Amniotic stem cell (primary cell): ENCODE measurements around the gene ANKRD13D.
"Not testable (repeated sequence)": the region's sequence is repeated elsewhere in the genome, so short reads cannot be mapped to it uniquely, and the experiment has no call there.

Experiments used
- DNase-seq: peaks from one replicate; lab custom pipeline; 2025; lab: John Stamatoyannopoulos, UW

Gene ANKRD13D

DNA sequence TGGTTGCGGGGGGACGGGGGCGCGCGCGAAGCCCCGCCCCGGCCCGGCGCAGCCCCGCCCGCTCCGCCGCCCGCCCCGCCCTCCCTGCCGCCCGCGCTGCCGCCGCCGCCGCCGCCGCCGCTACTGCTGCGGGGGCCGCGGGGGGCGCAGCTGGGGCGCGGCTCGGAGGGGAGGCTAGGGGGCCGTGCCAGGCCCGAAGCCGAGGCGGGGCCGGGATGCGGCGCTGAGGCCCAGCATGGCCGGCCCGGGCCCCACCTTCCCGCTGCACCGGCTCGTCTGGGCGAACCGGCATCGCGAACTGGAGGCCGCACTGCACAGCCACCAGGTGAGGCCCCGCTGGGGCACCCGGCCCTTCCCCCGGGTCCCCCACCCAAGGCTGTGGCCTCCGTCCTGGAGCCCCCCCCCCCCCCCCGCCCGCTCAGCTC lies at the start of gene ANKRD13D:
Gene ANKRD13D, plus strand, starts transcription at position 78 of the 425 bp plus-strand sequence. Its CDS starts 158 bp downstream, at position 236.
- DNase-seq: peak; percentile 51

DNA sequence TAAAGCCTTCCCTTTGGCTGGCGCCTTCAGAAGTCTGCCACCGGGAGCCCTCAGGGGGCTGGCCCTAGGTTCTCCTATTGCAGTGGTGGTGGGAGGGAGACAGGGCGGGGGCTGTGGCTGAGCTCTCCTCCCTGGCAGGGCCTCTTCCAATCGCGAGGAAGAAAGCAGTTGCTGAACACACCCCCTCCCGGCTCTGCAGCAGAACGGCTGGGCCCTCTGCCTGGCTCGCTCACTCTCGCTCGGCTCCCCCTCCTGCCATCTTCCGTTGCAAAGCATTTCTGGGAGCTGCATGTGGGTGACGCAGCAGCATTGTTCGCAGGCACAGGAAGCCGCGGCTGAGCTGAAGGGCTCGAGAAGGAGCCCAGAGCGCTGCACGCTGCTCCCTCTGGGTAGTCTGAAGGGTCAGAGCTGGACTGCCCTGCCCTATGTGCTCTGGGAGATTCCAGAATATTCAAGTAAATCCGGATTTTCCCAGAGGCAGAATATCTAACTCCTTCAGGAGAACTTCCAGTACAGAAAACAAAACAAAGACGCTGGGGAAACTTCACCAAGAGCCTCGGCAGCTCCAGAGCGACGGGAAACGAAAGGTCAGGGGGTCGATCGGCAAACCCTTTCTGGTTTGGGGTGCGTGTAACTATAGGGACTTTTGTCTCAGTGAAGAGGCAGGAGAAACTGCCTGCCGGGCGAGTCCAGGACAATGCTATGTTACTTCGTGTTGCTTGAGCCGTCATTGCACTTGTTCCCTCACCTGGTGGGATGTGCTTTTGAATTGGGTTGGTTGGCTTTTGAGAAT lies 49.1 kb upstream of the ANKRD13D start:
- DNase-seq: peak; percentile 99

DNA sequence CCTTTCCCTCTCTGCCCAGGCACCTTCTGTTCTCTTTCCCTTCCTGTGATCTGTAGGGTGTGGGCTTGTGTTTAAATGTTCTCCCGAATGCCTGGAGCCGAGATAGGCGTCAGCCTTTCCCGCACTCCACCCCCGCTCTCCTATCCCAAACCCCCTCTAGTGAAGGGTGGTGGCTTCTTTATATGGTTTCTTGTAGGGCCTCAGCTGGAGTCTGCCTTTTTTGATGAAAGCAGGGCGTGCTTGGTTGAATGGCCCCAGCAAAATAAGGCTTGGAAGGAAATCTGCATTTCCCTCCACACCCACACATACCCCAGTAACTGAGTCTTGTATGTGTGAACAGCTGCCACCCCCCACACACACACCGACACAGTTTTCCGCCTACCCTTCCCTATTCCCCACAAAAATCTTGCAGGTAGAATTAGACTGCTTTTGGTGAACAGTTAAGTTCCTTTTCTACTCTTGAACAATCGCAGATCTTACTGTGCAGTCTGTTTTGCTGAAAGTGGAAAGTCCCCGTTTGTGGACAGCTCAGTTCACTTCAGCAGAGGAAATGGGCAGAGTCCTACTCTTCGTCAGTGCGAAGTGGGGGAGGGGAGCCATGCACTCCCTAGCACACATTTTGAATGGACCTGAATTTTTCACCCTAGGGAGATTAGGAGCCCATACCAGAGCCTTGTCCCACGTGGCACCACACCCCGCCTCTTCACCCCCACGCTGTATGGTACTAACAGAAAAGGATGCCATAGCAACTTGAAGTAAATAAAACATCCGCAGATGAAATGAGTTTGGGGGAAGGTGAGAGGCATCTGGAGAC lies 48.3 kb upstream of the ANKRD13D start:
- peak; percentile 59 for DNase-seq

DNA sequence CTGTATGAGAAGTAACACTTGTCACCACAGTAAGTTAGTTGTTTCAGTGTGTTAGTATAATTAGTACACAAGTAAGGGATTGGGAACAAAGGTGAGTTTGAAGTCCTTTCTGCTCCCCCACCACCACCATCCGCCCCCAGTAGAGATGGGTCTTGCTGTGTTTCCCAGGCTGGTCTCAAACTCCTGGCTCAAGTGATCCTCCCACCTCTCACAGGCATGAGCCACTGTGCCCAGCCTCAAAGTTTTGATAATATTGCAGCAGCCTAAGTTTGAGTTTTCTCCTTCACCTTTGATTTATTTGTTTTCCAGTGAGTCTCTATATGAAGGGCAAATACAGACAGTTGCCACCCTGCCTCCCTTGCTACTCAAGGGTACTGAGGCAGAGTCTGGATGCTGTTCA lies 46.6 kb upstream of the ANKRD13D start:
- DNase-seq: no peak

DNA sequence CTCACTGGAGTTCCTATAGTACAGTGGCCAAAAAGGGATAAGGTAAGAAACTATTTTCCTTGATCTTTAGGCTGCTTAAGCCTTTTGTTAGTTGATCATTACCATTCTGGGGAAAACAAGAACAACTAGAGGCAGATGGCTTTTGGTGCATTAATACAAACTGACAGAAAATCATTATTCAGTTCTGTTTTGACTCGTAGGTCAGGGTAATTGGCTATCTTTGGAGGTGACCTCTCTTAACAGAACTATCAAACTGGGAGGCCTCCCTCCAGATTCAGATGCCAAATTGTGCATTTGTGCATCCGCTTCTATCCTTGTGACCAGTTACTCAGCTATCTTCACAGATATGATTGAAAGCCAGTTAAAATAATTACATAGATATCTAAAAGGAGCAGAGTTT lies 46.1 kb upstream of the ANKRD13D start:
- DNase-seq: no peak

DNA sequence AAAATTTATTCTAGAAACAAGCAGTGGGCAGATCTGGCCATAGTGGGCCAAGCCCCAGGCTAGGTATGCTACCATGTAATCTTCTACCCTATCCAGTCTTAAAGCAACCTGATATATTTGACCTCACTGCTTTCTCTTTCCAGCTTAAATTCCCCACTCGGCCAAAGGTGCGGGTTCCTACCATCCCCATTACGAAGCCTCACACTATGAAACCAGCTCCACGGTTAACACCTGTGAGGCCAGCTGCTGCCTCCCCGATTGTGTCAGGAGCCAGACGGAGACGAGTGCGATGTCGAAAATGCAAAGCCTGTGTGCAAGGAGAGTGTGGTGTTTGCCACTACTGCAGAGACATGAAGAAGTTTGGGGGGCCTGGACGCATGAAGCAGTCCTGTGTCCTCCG lies 44.1 kb upstream of the ANKRD13D start:
- DNase-seq: no peak

DNA sequence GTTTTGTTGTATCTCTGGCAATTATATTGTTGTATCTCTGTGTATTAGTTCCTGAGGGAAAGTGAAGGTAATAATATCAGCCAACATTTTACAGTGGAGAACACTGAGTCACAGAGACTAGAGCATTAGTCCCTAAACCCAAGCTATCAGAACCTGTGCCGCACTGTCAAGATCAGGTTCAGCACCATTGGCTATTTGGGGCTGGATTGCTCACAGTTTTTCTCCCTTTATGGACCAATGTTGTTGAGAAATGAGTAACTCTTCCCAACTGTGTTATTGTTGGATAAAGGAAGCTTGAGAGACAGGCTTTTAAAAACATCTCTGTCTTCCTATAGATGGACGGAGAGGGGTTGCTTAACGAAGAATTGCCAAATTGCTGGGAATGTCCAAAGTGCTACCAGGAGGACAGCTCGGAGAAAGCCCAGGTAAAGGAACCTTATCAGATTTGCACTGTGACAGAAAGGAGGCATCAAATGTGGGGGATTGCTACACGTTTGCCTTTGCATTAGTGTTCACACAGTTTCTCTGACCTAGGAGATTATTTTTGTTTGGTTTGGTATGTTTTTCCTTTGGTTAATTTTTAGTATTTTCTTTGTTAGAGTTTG lies 41.1 kb upstream of the ANKRD13D start:
- no peak for DNase-seq

DNA sequence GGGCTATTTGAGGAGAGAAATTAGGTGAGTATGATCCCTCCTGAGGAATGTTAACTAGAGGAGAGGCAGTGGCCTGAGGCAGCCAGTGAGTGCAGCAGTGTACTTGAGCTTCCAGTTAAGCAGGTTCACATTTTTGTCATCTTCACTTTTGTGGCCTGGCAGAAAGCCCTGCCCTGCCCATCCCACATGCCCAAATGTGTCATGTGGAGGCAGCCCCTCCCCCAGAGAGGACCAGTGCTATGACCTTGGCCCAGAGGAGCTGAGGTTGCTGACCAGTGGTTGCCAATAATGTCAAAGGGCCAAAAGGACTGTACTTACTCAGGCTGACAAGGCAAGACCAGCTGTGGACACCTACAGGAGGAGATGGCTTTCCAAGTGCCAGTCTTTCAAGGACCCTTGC lies 40.5 kb upstream of the ANKRD13D start:
- no peak for DNase-seq

DNA sequence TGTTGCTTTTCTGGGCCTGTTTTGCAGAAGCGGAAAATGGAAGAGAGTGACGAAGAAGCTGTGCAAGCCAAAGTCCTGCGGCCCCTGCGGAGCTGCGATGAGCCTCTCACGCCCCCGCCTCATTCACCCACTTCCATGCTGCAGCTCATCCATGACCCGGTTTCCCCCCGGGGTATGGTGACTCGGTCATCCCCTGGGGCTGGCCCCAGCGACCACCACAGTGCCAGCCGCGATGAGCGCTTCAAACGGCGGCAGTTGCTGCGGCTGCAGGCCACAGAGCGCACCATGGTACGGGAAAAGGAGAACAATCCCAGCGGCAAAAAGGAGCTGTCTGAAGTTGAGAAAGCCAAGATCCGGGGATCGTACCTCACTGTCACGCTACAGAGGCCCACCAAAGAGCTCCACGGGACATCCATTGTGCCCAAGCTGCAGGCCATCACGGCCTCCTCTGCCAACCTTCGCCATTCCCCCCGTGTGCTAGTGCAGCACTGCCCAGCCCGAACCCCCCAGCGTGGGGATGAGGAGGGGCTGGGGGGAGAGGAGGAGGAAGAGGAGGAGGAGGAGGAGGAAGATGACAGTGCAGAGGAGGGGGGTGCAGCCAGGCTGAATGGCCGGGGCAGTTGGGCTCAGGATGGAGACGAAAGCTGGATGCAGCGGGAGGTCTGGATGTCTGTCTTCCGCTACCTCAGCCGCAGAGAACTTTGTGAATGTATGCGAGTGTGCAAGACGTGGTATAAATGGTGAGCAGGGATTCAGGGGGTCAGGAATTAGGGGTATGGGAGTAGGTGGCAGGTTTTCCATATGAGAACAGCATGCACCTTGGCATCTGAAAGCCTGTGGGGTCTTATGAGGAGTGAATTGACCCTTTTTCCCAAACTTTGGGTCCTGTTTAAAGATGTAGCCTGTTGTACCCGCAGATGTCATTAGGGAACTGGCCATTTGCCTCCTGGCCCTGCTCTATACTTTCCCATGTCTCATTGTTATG lies 38.8 kb upstream of the ANKRD13D start:
- no peak for DNase-seq

DNA sequence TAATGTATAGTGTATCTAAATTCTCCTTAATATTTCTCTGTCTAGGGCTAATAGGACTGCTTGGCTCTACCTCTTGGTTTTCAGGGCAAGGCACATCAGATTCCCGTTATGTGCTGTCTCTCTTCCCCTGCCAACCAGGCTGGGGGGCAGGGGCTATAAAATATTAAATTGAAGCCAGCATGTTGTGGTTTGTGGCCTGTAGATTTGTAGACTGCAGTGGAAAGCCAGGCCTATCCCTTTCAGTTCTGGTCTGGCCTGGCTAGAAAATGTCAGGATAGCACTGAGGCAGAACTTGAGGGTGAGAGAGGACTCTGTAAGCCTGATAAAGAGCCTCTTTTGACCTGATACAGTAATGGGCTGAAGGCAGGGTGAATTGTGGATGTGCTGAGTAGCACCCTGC lies 37.3 kb upstream of the ANKRD13D start:
- DNase-seq: no peak

DNA sequence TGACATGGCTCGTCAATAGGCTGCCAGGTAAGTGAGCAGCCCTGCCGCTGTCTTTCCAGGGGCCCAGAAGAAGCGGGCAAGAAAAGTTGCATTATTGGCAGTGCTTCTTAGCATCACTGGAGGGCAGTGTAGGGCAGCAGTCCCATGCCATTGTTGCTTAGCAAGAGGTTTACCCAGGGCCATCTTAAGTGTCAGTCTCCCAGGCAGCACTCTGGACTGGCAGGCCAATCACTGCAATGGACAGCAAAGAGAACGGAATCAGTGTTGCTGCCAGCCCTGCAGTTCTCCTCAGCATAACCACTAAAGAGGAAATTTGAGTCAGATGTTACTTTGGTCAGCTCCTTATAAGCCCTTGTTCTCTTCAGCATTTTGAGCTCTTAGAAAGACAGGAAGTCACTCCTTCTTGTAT lies 36.3 kb upstream of the ANKRD13D start:
- no peak for DNase-seq

DNA sequence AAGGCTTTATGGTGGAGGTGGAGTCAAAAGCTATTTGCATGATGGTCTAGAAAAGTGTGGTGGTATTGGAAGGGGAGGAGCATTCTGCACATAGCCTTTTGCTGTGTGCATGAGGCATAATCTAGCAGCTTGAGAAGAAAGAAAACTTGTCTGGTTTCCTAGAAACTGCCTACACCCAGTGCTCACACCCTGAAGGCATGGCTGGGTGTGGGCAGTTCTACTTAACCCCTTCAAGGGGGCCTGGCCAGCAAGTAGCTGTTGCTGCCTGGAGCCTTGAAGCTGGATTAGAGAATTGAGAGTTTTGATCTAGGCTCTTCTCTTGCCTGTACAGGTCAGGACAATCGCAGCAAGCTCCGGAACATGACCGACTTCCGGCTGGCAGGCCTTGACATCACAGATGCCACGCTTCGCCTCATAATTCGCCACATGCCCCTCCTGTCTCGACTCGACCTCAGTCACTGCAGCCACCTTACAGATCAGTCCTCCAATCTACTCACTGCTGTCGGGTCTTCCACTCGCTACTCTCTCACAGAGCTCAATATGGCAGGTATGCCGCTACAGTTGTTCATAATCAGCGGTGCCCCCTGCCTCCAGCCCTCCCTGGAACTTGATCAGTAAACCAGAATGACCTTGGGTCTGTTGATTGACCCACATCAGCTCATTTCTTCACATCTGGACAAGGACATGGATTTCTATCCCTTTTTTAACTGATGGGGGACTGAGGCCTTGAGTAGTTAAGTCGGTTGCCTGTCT lies 35.1 kb upstream of the ANKRD13D start:
- DNase-seq: no peak

DNA sequence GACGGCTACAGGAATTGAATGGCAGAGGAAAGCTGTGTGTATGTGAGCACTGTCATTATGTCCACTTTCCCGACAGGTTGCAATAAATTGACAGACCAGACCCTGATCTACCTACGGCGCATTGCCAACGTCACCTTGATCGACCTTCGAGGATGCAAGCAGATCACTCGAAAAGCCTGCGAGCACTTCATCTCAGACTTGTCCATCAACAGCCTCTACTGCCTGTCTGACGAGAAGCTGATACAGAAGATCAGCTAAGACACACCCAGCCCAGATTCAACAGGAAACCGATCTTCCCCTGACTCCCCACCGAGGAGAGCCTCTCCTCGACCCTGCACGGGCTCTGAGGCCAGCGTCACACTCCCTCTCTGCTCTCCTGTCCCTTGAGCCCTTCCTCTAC lies 34.3 kb upstream of the ANKRD13D start:
- no peak for DNase-seq

DNA sequence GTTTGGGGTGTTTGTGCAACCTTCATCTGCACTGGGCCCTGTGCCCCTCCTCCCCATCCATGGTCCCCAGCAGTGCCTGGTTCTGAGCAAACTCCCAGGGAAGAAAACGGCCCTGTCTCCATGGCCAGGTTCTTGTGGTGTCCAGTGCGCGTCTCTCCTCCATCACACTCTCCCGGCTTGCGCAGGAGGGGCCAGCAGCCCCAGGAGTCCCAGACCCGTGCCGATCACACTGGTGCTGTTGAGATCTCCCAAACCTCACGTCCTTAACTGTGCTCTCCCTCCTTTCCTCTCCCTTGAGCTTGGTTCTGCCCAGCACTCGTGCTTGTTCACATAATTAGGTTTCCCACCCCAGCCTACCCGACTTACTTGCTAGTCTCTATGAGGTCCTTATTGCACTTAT lies 33.8 kb upstream of the ANKRD13D start:
- no peak for DNase-seq

DNA sequence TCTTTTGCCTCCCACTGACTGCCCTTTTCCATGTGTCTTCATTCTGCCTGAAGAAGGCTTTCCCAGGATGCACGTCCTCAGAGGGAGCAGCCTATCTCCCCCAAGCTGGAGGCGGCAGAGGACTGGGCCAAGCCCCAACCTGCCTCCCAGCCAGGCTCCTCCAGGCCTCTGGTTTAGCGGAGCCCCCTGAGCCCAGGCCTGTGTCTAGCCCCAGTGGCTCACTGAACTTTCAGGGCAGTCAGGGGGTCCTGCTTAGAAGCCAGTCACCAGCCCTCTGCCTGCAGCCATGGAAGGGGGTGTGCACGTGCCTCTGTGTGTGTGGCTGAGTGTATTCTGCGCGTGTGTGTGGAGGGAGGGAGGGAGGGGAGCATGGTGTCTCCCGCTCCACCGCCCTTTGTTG lies 33.2 kb upstream of the ANKRD13D start:
- DNase-seq: no peak

DNA sequence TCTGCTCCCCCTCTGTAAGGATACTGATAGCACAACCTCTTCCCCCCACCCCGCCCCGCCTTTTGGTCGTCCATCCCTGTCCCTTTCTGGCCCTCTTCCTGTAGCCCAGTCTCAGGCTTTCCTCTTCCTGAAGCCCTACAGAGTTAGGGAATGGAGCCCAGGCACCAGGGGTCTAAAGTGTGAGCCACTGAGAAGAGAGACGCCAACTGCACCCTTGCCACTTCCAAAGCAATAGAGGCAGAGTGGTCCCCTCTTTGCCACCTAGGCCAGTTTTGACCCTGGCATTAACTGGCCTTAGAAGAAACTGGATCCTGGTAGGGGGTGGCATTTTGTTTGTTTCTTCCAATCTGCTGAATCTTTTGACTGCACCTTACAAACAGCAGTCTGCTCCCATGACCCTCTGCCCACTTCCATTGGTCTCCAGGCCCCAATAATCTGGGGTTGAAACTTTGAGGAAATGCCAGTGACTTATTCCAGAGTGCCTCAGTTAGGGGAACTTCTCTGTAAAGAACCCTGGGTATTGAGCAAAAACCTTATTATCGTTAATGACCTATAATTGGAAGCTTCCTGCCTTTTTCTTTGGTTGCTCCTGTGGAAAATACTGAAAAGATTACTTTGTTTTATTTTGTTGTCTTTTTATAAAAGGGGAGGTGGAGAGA lies 32.5 kb upstream of the ANKRD13D start:
- no peak for DNase-seq

DNA sequence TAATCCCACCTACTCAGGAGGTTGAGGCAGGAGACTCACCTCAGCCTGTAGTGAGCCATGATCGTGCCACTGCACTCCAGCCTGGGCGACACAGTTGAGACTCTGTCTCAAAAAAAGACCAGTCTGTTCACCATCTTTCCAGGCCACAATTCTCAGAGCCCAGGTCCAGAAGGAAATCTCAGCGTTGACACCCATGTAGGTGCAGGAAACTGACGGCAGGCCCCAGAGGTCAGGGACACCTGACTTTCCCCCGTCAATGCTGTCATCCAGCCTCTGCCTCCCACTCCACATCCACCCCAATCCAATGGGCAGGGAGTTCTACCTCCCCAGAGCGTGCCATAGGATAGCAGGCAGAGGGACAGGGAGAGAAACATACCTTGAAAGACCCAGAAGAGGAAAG lies 28.7 kb upstream of the ANKRD13D start:
- DNase-seq: no peak

DNA sequence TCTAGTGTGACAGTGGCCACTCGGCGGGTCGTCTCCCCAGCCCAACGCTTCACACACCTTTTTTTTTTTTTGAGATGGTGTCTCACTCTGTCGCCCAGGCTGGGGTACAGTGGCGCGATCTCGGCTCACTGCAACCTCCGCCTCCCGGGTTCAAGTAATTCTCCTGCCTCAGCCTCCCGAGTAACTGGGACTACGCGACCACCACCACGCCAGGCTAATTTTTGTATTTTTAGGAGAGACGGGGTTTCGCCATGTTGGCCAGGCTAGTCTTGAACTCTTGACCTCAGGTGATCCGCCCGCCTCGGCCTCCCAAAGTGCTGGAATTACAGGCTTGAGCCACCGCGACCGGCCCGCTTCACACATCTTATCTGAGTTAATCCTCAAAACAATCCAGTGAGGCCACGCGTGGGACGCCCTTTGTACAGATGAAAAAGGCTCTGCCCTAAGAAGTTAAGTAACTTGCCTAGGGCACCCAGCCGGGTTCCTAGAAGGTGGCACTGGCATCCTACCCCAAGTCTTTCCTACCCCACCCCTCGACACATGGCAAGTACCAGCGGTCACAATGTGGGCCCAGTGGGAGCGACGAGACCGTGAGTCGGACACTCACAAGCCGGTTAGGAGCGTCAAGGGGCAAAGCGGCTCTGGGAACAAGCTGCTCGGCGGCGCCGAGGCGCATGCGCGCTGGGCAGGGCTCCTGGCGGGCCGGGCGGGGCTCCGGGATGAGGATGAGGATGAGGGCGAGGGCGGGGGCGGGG lies 28.0 kb upstream of the ANKRD13D start:
- not testable (repeated sequence) for DNase-seq

DNA sequence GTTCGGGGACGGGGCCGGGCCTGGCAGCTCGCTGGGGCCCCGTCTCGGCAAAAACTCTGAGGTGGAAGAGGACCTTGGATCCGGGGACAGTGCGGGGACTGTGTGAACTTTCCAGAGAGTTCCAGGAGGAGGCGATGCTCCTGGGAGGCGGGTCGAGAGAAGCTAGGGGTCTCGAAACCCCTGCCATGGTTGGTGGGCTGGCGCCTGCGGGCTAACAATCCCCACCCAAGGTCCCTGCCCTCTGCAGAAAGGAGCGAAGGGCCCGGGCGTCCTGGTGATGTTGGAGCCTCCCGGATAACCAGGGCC lies 27.5 kb upstream of the ANKRD13D start:
- no peak for DNase-seq
